HCT116 (cell line): ENCODE measurements around the gene PTPDC1. TPM values are rescaled to one million over a fixed set of nuclear protein-coding genes. Genes with fewer than 3 reads are reported as not detected.

Source experiments
- ATAC-seq: fragments of 200-7000 bp; cut with Tn5 transposase; 2 replicates; pipeline ENCODE4 v1.9.1; 2020; ENCODE audit warnings: mild to moderate bottlenecking, moderate library complexity
- BruUV-seq: library from RNA; stranded (reverse); fragments of 400-500 nt; replicated peaks from 2 replicates; lab custom pipeline; 2021; lab: Mats Ljungman, UMichigan
- CTCF ChIA-PET: fragments of 300-600 bp; sonication (Branson Sonifier 250); formaldehyde crosslinking; loops from one replicate; lab custom pipeline; 2021; ENCODE audit warnings: antibody characterized with exemption; lab: Charles Lee
- POLR2A ChIA-PET: fragments of 300-600, 350-600 bp; sonication (Branson Sonifier 250); formaldehyde crosslinking; loops from one replicate; lab custom pipeline; 2021; ENCODE audit warnings: antibody characterized with exemption; lab: Charles Lee
- RAD21 ChIA-PET, 2 experiments: fragments of 300-600 bp; sonication (Branson Sonifier 250); formaldehyde crosslinking; loops; one replicate each; lab custom pipeline; 2023; ENCODE audit warnings: low total read pairs in 2 of 2; ENCODE audit not compliant: uncharacterized antibody in 2 of 2, unreplicated experiment in 2 of 2, low non-redundant PET in 1 of 2; lab: Charles Lee
- DNase-seq: peaks from one replicate; pipeline ENCODE4 v3.0.0-alpha.2; 2010; ENCODE audit warnings: low read depth, low spot score
- H2AFZ ChIP-seq: fragments of 200-600 bp; shearing (Covaris generic), sonication (generic); 2 replicates; pipeline ENCODE4 v1.6.1; 2017; ENCODE audit warnings: low read depth, mixed run types, mixed read lengths, antibody characterized with exemption, low read length; ENCODE audit not compliant: poor library complexity, severe bottlenecking
- H3K27ac ChIP-seq: 2 replicates; pipeline ENCODE4 v1.5.1; 2012; ENCODE audit warnings: low read depth, low read length
- H3K27me3 ChIP-seq: fragments of 200-600 bp; sonication (generic); 2 replicates; pipeline ENCODE4 v1.6.1; 2016; ENCODE audit warnings: mixed run types, low read length, mixed read lengths; ENCODE audit not compliant: insufficient read depth
- H3K36me3 ChIP-seq, 2 experiments: fragments of 200-500 bp in 1 of 2; fragments of 200-600 bp in 1 of 2; sonication (Bioruptor generic) in 1 of 2; sonication (generic) in 1 of 2; 2 replicates each; pipeline versions ENCODE4 v1.5.1 to v1.6.1; 2014 to 2016; ENCODE audit warnings: low read length in 2 of 2, inconsistent platforms in 1 of 2, mixed read lengths in 1 of 2, mixed run types in 1 of 2; ENCODE audit not compliant: insufficient read depth in 2 of 2, control insufficient read depth in 1 of 2
- H3K4me1 ChIP-seq, 2 experiments: fragments of 200-600 bp in 1 of 2; sonication (generic) in 1 of 2; 2 replicates each; pipeline versions ENCODE4 v1.5.1 to v1.6.1; 2012 to 2017; ENCODE audit warnings: low read length in 2 of 2, inconsistent platforms in 1 of 2, mild to moderate bottlenecking in 1 of 2, mixed read lengths in 1 of 2, mixed run types in 1 of 2, moderate library complexity in 1 of 2; ENCODE audit not compliant: insufficient read depth in 2 of 2, control insufficient read depth in 1 of 2
- H3K4me2 ChIP-seq: fragments of 200-600 bp; sonication (generic); 2 replicates; pipeline ENCODE4 v1.6.1; 2017; ENCODE audit warnings: mixed run types, low read length, mixed read lengths
- H3K4me3 ChIP-seq, 2 experiments: fragments of 200-600 bp in 1 of 2; sonication (generic) in 1 of 2; replicated peaks in 1 of 2; 2 replicates each; pipeline ENCODE4 v1.5.1; 2011 to 2016; ENCODE audit warnings: low read length in 2 of 2, control low read depth in 1 of 2, low read depth in 1 of 2, mild to moderate bottlenecking in 1 of 2, mixed read lengths in 1 of 2, mixed run types in 1 of 2
- H3K79me2 ChIP-seq: fragments of 200-600 bp; sonication (generic); 2 replicates; pipeline ENCODE4 v1.6.1; 2017; ENCODE audit warnings: mild to moderate bottlenecking, mixed run types, low read length, moderate library complexity, mixed read lengths; ENCODE audit not compliant: insufficient read depth
- H3K9ac ChIP-seq: fragments of 200-600 bp; sonication (generic); 2 replicates; pipeline ENCODE4 v1.6.1; 2016; ENCODE audit warnings: low read length, mixed read lengths
- H3K9me2 ChIP-seq: fragments of 200-600 bp; sonication (generic), shearing (Covaris generic); 2 replicates; pipeline ENCODE4 v1.6.1; 2017; ENCODE audit warnings: mixed run types, mild to moderate bottlenecking, moderate library complexity; ENCODE audit not compliant: insufficient read depth
- H3K9me3 ChIP-seq, 2 experiments: fragments of 200-500 bp in 1 of 2; fragments of 200-600 bp in 1 of 2; sonication (Bioruptor generic) in 1 of 2; sonication (generic) in 1 of 2; 2 replicates each; pipeline ENCODE4 v1.6.1; 2014 to 2017; ENCODE audit warnings: low read length in 2 of 2, mixed read lengths in 2 of 2, inconsistent platforms in 1 of 2, low read depth in 1 of 2, mild to moderate bottlenecking in 1 of 2, mixed run types in 1 of 2, moderate library complexity in 1 of 2; ENCODE audit not compliant: control insufficient read depth in 1 of 2, insufficient read depth in 1 of 2
- H4K20me1 ChIP-seq: fragments of 200-600 bp; sonication (generic), shearing (Covaris generic); 2 replicates; pipeline ENCODE4 v1.6.1; 2017; ENCODE audit warnings: mixed run types, mild to moderate bottlenecking, moderate library complexity; ENCODE audit not compliant: insufficient read depth
- CBX3 ChIP-seq: IDR thresholded peaks from 2 replicates; pipeline ENCODE4 v1.6.1; 2012; ENCODE audit warnings: low read depth
- CEBPB ChIP-seq: IDR thresholded peaks from 2 replicates; pipeline ENCODE4 v1.6.1; 2012; ENCODE audit warnings: low read depth
- ELF1 ChIP-seq: IDR thresholded peaks from 2 replicates; pipeline ENCODE4 v1.6.1; 2012; ENCODE audit warnings: low read depth, borderline replicate concordance
- EZH2 ChIP-seq: fragments of 200-600 bp; sonication (generic); IDR thresholded peaks from 2 replicates; pipeline ENCODE4 v1.6.1; 2017; ENCODE audit warnings: antibody characterized with exemption, mixed run types
- FOSL1 ChIP-seq: IDR thresholded peaks from 2 replicates; pipeline ENCODE4 v1.6.1; 2012; ENCODE audit warnings: low read depth
- JUND ChIP-seq: IDR thresholded peaks from 2 replicates; pipeline ENCODE4 v1.6.1; 2012
- POLR2A ChIP-seq: IDR thresholded peaks from 2 replicates; pipeline ENCODE4 v1.7.0; 2011; ENCODE audit warnings: borderline replicate concordance; ENCODE audit not compliant: insufficient read depth, insufficient read length; ENCODE audit errors: extremely low read depth
- POLR2AphosphoS5 ChIP-seq: IDR thresholded peaks from 2 replicates; pipeline ENCODE4 v1.6.1; 2011; ENCODE audit warnings: mild to moderate bottlenecking, low read depth, low read length, moderate library complexity
- SP1 ChIP-seq: IDR thresholded peaks from 2 replicates; pipeline ENCODE4 v1.6.1; 2012; ENCODE audit warnings: low read depth
- TCF7L2 ChIP-seq: IDR thresholded peaks from 2 replicates; pipeline ENCODE4 v1.7.0; 2011; ENCODE audit warnings: borderline replicate concordance, inconsistent platforms; ENCODE audit not compliant: insufficient read depth, insufficient read length; ENCODE audit errors: extremely low read depth
- ZNF274 ChIP-seq: fragments of 200-500 bp; sonication (Bioruptor generic); IDR thresholded peaks from 2 replicates; pipeline ENCODE4 v1.6.1; 2014; ENCODE audit warnings: mild to moderate bottlenecking, low read depth, low read length, inconsistent platforms
- intact Hi-C: fragments of 100-400 bp; cut with micrococcal nuclease; formaldehyde crosslinking; loops from 2 replicates; pipeline ENCODE4 v1.10.0; 2022
- total RNA-seq: library from RNA; stranded (reverse); gene quantifications from one replicate; pipeline ENCODE4 v1.2.1, GENCODE V29; 2021; ENCODE audit not compliant: unreplicated experiment
- TF ChIP-seq, protein P1 (sequence below): IDR thresholded peaks from 2 replicates; pipeline ENCODE4 v1.6.1; 2012
- TF ChIP-seq, protein P2 (sequence below): IDR thresholded peaks from 2 replicates; pipeline ENCODE4 v1.6.1; 2012
- TF ChIP-seq, protein P3 (sequence below), 3 experiments: fragments of 200-600 bp in 1 of 3; sonication (generic) in 1 of 3; IDR thresholded peaks in 2 of 3; conservative IDR thresholded peaks in 1 of 3; 2 replicates each; pipeline ENCODE4 v1.5.1; 2012 to 2017; ENCODE audit warnings: low read depth in 2 of 3, low read length in 2 of 3, antibody characterized with exemption in 1 of 3, borderline replicate concordance in 1 of 3, control low read depth in 1 of 3, mild to moderate bottlenecking in 1 of 3, mixed read lengths in 1 of 3, mixed run types in 1 of 3, moderate library complexity in 1 of 3; ENCODE audit not compliant: insufficient read depth in 1 of 3

The PTPDC1 gene
- total RNA-seq, 1 experiment from 2014 or later, result 12.7 TPM

GRCh38 chr9:94149696-94150095, 65.4 kb downstream of the PTPDC1 start:
- H3K4me2 ChIP-seq, result no peak overlapping the region
- no peaks in the 10 kb centered on the region for H3K79me2 ChIP-seq
- H3K9me3 ChIP-seq, result no peaks in the 10 kb centered on the region
- no peaks in the 10 kb centered on the region for H3K27me3 ChIP-seq
- ChIA-PET CTCF (interaction anchor here (1.4 kb wide), 1 partner anchor 10 kb away, joined by 3 read pairs; no protein-coding TSS in a partner anchor), POLR2A (no interaction called here)
- no peak for DNase-seq
- no peaks in the 10 kb centered on the region for H3K36me3 ChIP-seq
- BruUV-seq, result no TSS peak
- H2AFZ ChIP-seq, result no peak overlapping the region
- no peaks in the 10 kb centered on the region for H4K20me1 ChIP-seq
- H3K4me3 ChIP-seq, result no peak overlapping the region
- H3K9me2 ChIP-seq, result no peaks in the 10 kb centered on the region
- no peak overlapping the region for H3K9ac ChIP-seq
- no peak for TF ChIP-seq ELF1
- TF ChIP-seq, protein P1, sequence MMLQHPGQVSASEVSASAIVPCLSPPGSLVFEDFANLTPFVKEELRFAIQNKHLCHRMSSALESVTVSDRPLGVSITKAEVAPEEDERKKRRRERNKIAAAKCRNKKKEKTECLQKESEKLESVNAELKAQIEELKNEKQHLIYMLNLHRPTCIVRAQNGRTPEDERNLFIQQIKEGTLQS, result no peak
- TF ChIP-seq POLR2A, result no peak
- no peak for TF ChIP-seq EZH2
- no peak for TF ChIP-seq POLR2AphosphoS5
- no peak for TF ChIP-seq ZNF274
- TF ChIP-seq CEBPB, result no peak
- TF ChIP-seq, protein P2, sequence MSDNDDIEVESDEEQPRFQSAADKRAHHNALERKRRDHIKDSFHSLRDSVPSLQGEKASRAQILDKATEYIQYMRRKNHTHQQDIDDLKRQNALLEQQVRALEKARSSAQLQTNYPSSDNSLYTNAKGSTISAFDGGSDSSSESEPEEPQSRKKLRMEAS, result no peak
- no peak for TF ChIP-seq CBX3
- no peak for TF ChIP-seq FOSL1
- TF ChIP-seq, all 23 proteins: peak for 0
- intact Hi-C loops, result no loop called here
- H3K4me1 ChIP-seq, result no peaks in the 10 kb centered on the region
- no peak overlapping the region for H3K27ac ChIP-seq
- RAD21 ChIA-PET, result interaction anchor here in 1 of 2 experiments (0.7 kb wide), 1 partner anchor 11 kb away, joined by 3 read pairs; no protein-coding TSS in a partner anchor
- no peak for ATAC-seq

- intact Hi-C loops, result no loop called here
- Histone ChIP-seq H3K79me2 (no peaks in the 10 kb centered on the region), H3K9me3 (no peaks in the 10 kb centered on the region), H3K27me3 (no peaks in the 10 kb centered on the region), H3K36me3 (no peaks in the 10 kb centered on the region), H3K9me2 (no peaks in the 10 kb centered on the region), H2AFZ (no peak overlapping the region), H3K27ac (no peak overlapping the region), H4K20me1 (no peaks in the 10 kb centered on the region), H3K4me3 (no peak overlapping the region), H3K4me1 (no peaks in the 10 kb centered on the region), H3K4me2 (no peak overlapping the region), H3K9ac (no peak overlapping the region)
- ATAC-seq (no peak), DNase-seq (no peak)
- TF ChIP-seq JUND, result no peak
- no peak for TF ChIP-seq SP1
- TF ChIP-seq CBX3, result no peak
- no peak for TF ChIP-seq TCF7L2
- TF ChIP-seq, protein P3, sequence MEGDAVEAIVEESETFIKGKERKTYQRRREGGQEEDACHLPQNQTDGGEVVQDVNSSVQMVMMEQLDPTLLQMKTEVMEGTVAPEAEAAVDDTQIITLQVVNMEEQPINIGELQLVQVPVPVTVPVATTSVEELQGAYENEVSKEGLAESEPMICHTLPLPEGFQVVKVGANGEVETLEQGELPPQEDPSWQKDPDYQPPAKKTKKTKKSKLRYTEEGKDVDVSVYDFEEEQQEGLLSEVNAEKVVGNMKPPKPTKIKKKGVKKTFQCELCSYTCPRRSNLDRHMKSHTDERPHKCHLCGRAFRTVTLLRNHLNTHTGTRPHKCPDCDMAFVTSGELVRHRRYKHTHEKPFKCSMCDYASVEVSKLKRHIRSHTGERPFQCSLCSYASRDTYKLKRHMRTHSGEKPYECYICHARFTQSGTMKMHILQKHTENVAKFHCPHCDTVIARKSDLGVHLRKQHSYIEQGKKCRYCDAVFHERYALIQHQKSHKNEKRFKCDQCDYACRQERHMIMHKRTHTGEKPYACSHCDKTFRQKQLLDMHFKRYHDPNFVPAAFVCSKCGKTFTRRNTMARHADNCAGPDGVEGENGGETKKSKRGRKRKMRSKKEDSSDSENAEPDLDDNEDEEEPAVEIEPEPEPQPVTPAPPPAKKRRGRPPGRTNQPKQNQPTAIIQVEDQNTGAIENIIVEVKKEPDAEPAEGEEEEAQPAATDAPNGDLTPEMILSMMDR (IDR thresholded peaks at IDR 0.05 in 2 of 3, conservative IDR thresholded peaks at IDR 0.05 in 1 of 3; ENCODE audit: borderline replicate concordance in 1 of 3, insufficient read depth in 1 of 3, low read depth in 2 of 3, low read length in 2 of 3), result no peak
- TF ChIP-seq, protein P1, result no peak
- TF ChIP-seq FOSL1, result no peak
- no TSS peak for BruUV-seq
- RAD21 ChIA-PET, result no interaction called here
- CTCF ChIA-PET, result no interaction called here
- POLR2A ChIA-PET, result no interaction called here
These were observed 66.1 kb downstream of the PTPDC1 start for GRCh38 chr9:94150279-94150828.
